DOHH2 (cell line): ENCODE results near the gene RGS3.

Experiments
- H3F3A ChIP-seq: fragments of 200-600 bp; sonication (generic), shearing (Covaris generic); 2 replicates; pipeline ENCODE4 v1.6.0; 2016; ENCODE audit warnings: antibody characterized with exemption, mild to moderate bottlenecking; ENCODE audit not compliant: control insufficient read depth, insufficient read depth
- H3K27ac ChIP-seq: fragments of 200-600 bp; sonication (generic); 2 replicates; pipeline ENCODE4 v1.5.1; 2014; ENCODE audit warnings: low read depth, mild to moderate bottlenecking, low read length, moderate library complexity
- H3K27me3 ChIP-seq: fragments of 200-600 bp; sonication (generic); 2 replicates; pipeline ENCODE4 v1.6.1; 2014; ENCODE audit warnings: mild to moderate bottlenecking, low read length, mixed read lengths; ENCODE audit not compliant: control insufficient read depth
- H3K36me3 ChIP-seq: fragments of 200-600 bp; sonication (generic); 2 replicates; pipeline ENCODE4 v1.6.1; 2014; ENCODE audit warnings: mild to moderate bottlenecking, low read length, moderate library complexity, mixed read lengths; ENCODE audit not compliant: control insufficient read depth
- H3K4me1 ChIP-seq: fragments of 200-600 bp; sonication (generic); 2 replicates; pipeline ENCODE4 v1.6.1; 2014; ENCODE audit warnings: mild to moderate bottlenecking, low read length, mixed read lengths; ENCODE audit not compliant: control insufficient read depth
- H3K4me2 ChIP-seq: fragments of 200-600 bp; sonication (generic); 2 replicates; pipeline ENCODE4 v1.6.0; 2014; ENCODE audit warnings: mild to moderate bottlenecking, low read length, moderate library complexity
- H3K4me3 ChIP-seq: fragments of 200-600 bp; sonication (generic); 2 replicates; pipeline ENCODE4 v1.5.1; 2014; ENCODE audit warnings: mild to moderate bottlenecking, low read length, mixed read lengths
- H3K79me2 ChIP-seq: fragments of 200-600 bp; sonication (generic); 2 replicates; pipeline ENCODE4 v1.6.1; 2014; ENCODE audit warnings: mild to moderate bottlenecking, low read length, mixed read lengths; ENCODE audit not compliant: control insufficient read depth
- H3K9me2 ChIP-seq: fragments of 200-600 bp; sonication (generic); replicated peaks from 2 replicates; pipeline ENCODE4 v1.6.1; 2014; ENCODE audit warnings: mild to moderate bottlenecking, low read length, mixed read lengths; ENCODE audit not compliant: control insufficient read depth
- H3K9me3 ChIP-seq: fragments of 200-600 bp; sonication (generic); 2 replicates; pipeline ENCODE4 v1.6.1; 2014; ENCODE audit warnings: antibody characterized with exemption, low read length, mixed read lengths; ENCODE audit not compliant: control insufficient read depth, insufficient read depth
- H4K20me1 ChIP-seq: fragments of 200-600 bp; sonication (generic); 2 replicates; pipeline ENCODE4 v1.6.0; 2014; ENCODE audit warnings: low read depth, mild to moderate bottlenecking, antibody characterized with exemption, low read length, moderate library complexity; ENCODE audit not compliant: control insufficient read depth, insufficient read depth
- CTCF ChIP-seq: fragments of 200-600 bp; sonication (generic); IDR thresholded peaks from one replicate; pipeline ENCODE4 v1.5.1; 2014; ENCODE audit warnings: antibody characterized with exemption, mild to moderate bottlenecking, low read depth, low read length; ENCODE audit not compliant: poor library complexity, severe bottlenecking
- EZH2phosphoT487 ChIP-seq: fragments of 200-600 bp; sonication (generic); IDR thresholded peaks from 2 replicates; pipeline ENCODE4 v1.6.1; 2017; ENCODE audit warnings: borderline replicate concordance, mild to moderate bottlenecking, antibody characterized with exemption, low read length, moderate library complexity, mixed read lengths

RGS3 gene

GRCh38 chr9:113631137-113631765 is 167.7 kb downstream of the RGS3 start:
- TF ChIP-seq EZH2phosphoT487 (no peak), CTCF (no peak)
- H4K20me1 ChIP-seq: no peaks in the 10 kb centered on the region
- no peaks in the 10 kb centered on the region for H3K4me1 ChIP-seq
- no peaks in the 10 kb centered on the region for H3K36me3 ChIP-seq
- no peaks in the 10 kb centered on the region for H3K9me2 ChIP-seq
- no peak overlapping the region for H3K4me2 ChIP-seq
- H3K27me3 ChIP-seq: peaks cover 4% of the 10 kb centered on the region; the same call in 1 of the 2 replicates
- no peaks in the 10 kb centered on the region for H3F3A ChIP-seq
- H3K79me2 ChIP-seq: no peaks in the 10 kb centered on the region
- H3K27ac ChIP-seq: no peak overlapping the region
- no peak overlapping the region for H3K4me3 ChIP-seq
- no peaks in the 10 kb centered on the region for H3K9me3 ChIP-seq

DNA sequence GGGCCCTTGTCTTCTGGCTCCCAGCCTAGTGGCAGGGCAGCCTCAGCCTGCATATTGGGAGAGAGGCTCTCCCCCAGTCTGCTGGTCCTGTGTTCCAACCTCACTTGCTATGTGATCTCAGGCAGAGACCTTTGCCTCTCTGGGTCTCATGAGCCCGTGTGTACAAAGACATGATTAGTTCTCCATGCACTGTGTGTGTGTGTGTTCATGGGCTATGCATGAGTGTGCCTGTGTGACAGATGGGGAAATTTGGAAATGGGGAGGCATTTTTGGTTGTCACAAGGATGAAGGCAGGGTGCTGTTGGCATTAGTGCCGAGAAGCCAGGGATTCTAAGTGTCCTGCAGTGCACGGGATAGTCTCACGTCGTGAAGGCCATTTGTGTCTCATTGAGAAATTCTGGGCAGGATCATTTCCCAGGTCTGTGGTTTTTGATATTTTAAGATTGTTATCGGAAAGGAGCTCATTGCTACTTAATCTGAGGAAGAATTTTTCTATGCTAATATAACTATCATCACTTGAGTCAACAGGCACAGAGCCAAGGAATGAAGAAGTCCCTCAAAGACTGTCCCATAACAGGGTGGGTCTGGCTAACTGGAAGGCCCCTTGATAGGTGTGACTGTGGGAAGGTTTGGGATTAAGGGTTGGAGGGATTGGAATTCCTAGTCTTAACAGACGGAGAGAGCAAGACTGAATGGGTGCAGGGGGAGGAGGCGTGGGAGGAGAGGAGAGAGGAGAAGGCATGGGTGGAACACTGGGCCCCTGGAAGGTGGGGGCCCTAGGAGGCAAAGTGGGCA is 168.5 kb downstream of the RGS3 start:
- no peak overlapping the region for H3K4me2 ChIP-seq
- H3K27ac ChIP-seq: no peak overlapping the region
- H3K27me3 ChIP-seq: peaks cover 4% of the 10 kb centered on the region; the same call in 1 of the 2 replicates
- H3K9me2 ChIP-seq: no peaks in the 10 kb centered on the region
- no peak for TF ChIP-seq EZH2phosphoT487
- TF ChIP-seq CTCF: no peak
- no peaks in the 10 kb centered on the region for H3K9me3 ChIP-seq
- H3K36me3 ChIP-seq: no peaks in the 10 kb centered on the region
- no peaks in the 10 kb centered on the region for H4K20me1 ChIP-seq
- no peaks in the 10 kb centered on the region for H3K4me1 ChIP-seq
- no peaks in the 10 kb centered on the region for H3F3A ChIP-seq
- H3K4me3 ChIP-seq: no peak overlapping the region
- H3K79me2 ChIP-seq: no peaks in the 10 kb centered on the region

DNA sequence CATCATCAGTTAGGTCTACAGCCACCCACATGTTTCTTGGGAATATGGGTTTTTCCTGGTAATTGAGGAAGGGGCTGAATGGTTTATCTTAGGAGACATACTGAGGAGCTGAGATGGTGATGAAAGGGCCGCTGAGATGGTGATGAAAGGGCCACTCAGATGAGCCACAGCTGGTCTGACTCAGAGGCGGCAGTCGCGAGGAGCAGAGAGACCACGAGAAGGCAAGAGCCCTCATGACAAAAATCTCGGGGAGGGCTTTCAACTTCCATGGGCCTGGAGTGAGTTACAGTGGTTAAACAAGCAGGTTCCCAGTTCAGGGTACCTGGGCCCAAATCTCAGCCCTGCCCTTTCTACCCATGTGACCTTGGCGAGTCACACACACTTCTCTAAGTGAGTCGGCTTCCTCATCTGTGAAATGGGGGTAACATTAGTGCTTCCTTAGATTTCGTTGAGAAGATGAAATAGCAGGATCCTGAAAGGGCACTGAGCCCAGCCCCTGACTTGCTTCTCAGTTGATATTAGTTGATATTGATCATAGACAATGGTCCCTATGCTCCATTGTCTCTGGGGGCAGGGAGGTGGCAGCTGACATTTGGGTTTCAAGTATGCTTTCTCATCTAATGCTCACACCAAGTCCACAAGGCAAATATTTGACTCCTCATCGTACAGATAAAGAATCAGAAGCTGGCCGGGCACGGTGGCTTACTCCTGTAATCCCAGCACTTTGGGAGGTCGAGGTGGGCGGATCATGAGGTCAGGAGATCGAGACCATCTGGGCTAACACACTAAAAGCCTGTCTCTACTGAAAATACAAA is 169.5 kb downstream of the RGS3 start:
- Histone ChIP-seq H3K36me3 (no peaks in the 10 kb centered on the region), H3K9me2 (no peaks in the 10 kb centered on the region), H3K4me2 (no peak overlapping the region), H3K27me3 (peaks cover 4% of the 10 kb centered on the region; the same call in 1 of the 2 replicates), H4K20me1 (no peaks in the 10 kb centered on the region), H3K4me1 (no peaks in the 10 kb centered on the region), H3K9me3 (no peaks in the 10 kb centered on the region), H3K79me2 (no peaks in the 10 kb centered on the region), H3F3A (no peaks in the 10 kb centered on the region), H3K4me3 (no peak overlapping the region), H3K27ac (no peak overlapping the region)
- no peak for TF ChIP-seq CTCF
- TF ChIP-seq EZH2phosphoT487: no peak
